ENCODE measurements around the gene ZBTB37. TPM values are rescaled to one million over a fixed set of nuclear protein-coding genes. Genes with fewer than 3 reads are reported as not detected.
"Not testable (repeated sequence)": the region's sequence is repeated elsewhere in the genome, so short reads cannot be mapped to it uniquely, and the experiment has no call there.

ZBTB37 gene
- polyA plus RNA-seq, 5 donors = 6.3 to 13.0 (median 11.7) TPM

GRCh38 chr1:173903827-173904531 lies 35.8 kb downstream of the ZBTB37 start:
- peak; percentile 8 to 13 for DNase-seq

- DNase-seq = no peak
These were observed 44.9 kb downstream of the ZBTB37 start for GRCh38 chr1:173913111-173913510.

GRCh38 chr1:173914366-173914871 lies 46.2 kb downstream of the ZBTB37 start:
- no peak for DNase-seq

- DNase-seq = no peak
These were observed 47.4 kb downstream of the ZBTB37 start for GRCh38 chr1:173915596-173915995.

- no peak for DNase-seq
These were observed 48.5 kb downstream of the ZBTB37 start for GRCh38 chr1:173916667-173917066.

GRCh38 chr1:173917149-173917548 lies 49.0 kb downstream of the ZBTB37 start, which contains the start of gene SERPINC1:
Gene SERPINC1, minus strand, starts transcription at chr1:173917327. Its CDS starts 68 bp downstream, at chr1:173917259.
- no peak for DNase-seq

- no peak for DNase-seq
These were observed 49.7 kb downstream of the ZBTB37 start for GRCh38 chr1:173917635-173918493.

- no peak for DNase-seq
These were observed 52.7 kb downstream of the ZBTB37 start for GRCh38 chr1:173920861-173921260.

- no peak for DNase-seq
These were observed 57.4 kb downstream of the ZBTB37 start for GRCh38 chr1:173925306-173926242.

- DNase-seq = not testable (repeated sequence)
These were observed 62.4 kb downstream of the ZBTB37 start for GRCh38 chr1:173930541-173930940.

- no peak for DNase-seq
These were observed 66.3 kb downstream of the ZBTB37 start for GRCh38 chr1:173934440-173934839.

GRCh38 chr1:173937062-173937461 lies 68.9 kb downstream of the ZBTB37 start:
- DNase-seq = no peak

GRCh38 chr1:173946380-173946921 lies 78.3 kb downstream of the ZBTB37 start:
- DNase-seq = no peak

GRCh38 chr1:173948594-173948993 lies 80.4 kb downstream of the ZBTB37 start:
- no peak for DNase-seq

Other genes with a start within 250 kb of the ZBTB37 start
- gene TEX50, start 233.0 kb upstream of the ZBTB37 start, polyA plus RNA-seq (ENCODE audit: insufficient read depth in 1 of 5, insufficient read length in 5 of 5, low replicate concordance in 1 of 5) = not detected
- 1 to 10 TPM; 2.6 to 4.3 (median 3.2) TPM for gene ANKRD45, start 198.5 kb upstream of the ZBTB37 start, polyA plus RNA-seq (ENCODE audit: insufficient read depth in 1 of 5, insufficient read length in 5 of 5, low replicate concordance in 1 of 5)
- 10 to 100 TPM; 23.8 to 34.5 (median 31.7) TPM for gene KLHL20, start 153.4 kb upstream of the ZBTB37 start, polyA plus RNA-seq (ENCODE audit: insufficient read depth in 1 of 5, insufficient read length in 5 of 5, low replicate concordance in 1 of 5)
- 10 to 100 TPM; 14.6 to 24.9 (median 20.2) TPM for gene DARS2, start 43.7 kb upstream of the ZBTB37 start, polyA plus RNA-seq (ENCODE audit: insufficient read depth in 1 of 5, insufficient read length in 5 of 5, low replicate concordance in 1 of 5)
- gene CENPL, start 43.5 kb upstream of the ZBTB37 start, polyA plus RNA-seq (ENCODE audit: insufficient read depth in 1 of 5, insufficient read length in 5 of 5, low replicate concordance in 1 of 5) = 10 to 100 TPM in 4 of 5 donors, 1 to 10 TPM in 1; 7.6 to 21.1 (median 13.7) TPM
- gene GAS5, start 391 bp upstream of the ZBTB37 start, polyA plus RNA-seq (ENCODE audit: insufficient read depth in 1 of 5, insufficient read length in 5 of 5, low replicate concordance in 1 of 5) = 1,000 to 10,000 TPM in 1 of 5 donors, 100 to 1,000 TPM in 4; 769 to 1,020 (median 877) TPM
- gene SERPINC1, start 48.9 kb downstream of the ZBTB37 start, polyA plus RNA-seq (ENCODE audit: insufficient read depth in 1 of 5, insufficient read length in 5 of 5, low replicate concordance in 1 of 5) = 1 to 10 TPM in 1 of 5 donors, under 1 TPM in 3, not detected in 1; 0.15 to 6.2 (median 0.25) TPM
- 10 to 100 TPM in 4 of 5 donors, 1 to 10 TPM in 1; 9.6 to 17.1 (median 12.4) TPM for gene RC3H1, start 154.0 kb downstream of the ZBTB37 start, polyA plus RNA-seq (ENCODE audit: insufficient read depth in 1 of 5, insufficient read length in 5 of 5, low replicate concordance in 1 of 5)

Data from right lung (tissue), 5 donors.